Stomach smooth muscle (tissue), 2 donors: ENCODE measurements around the gene NBEAL1.
"Not testable (repeated sequence)": the region's sequence is repeated elsewhere in the genome, so short reads cannot be mapped to it uniquely, and the experiment has no call there.

Experiments used
- H3K27ac ChIP-seq: one replicate; pipeline ENCODE4 v1.7.0; 2013; ENCODE audit warnings: mild to moderate bottlenecking, low read length, inconsistent platforms
- H3K27me3 ChIP-seq, 2 donors: one replicate each; pipeline ENCODE4 v1.7.0; 2013; ENCODE audit warnings: low read length in 2 of 2; ENCODE audit not compliant: insufficient read depth in 2 of 2, control insufficient read depth in 1 of 2
- H3K36me3 ChIP-seq, 2 donors: one replicate each; pipeline ENCODE4 v1.7.0; 2013; ENCODE audit warnings: low read length in 2 of 2; ENCODE audit not compliant: control insufficient read depth in 2 of 2, insufficient read depth in 2 of 2
- H3K4me1 ChIP-seq: one replicate; pipeline ENCODE4 v1.7.0; 2013; ENCODE audit warnings: low read length; ENCODE audit not compliant: control insufficient read depth, insufficient read depth
- H3K4me3 ChIP-seq, 2 donors: one replicate each; pipeline ENCODE4 v1.7.0; 2013; ENCODE audit warnings: low read length in 2 of 2
- H3K9ac ChIP-seq, 2 donors: one replicate each; pipeline ENCODE4 v1.7.0; 2013; ENCODE audit warnings: low read length in 2 of 2, mild to moderate bottlenecking in 1 of 2
- H3K9me3 ChIP-seq, 2 donors: one replicate each; pipeline ENCODE4 v1.7.0; 2013; ENCODE audit warnings: low read length in 2 of 2; ENCODE audit not compliant: control insufficient read depth in 2 of 2
- donor health status: healthy.
- donor health status: Pancreatic carcinoma.

NBEAL1 gene

DNA sequence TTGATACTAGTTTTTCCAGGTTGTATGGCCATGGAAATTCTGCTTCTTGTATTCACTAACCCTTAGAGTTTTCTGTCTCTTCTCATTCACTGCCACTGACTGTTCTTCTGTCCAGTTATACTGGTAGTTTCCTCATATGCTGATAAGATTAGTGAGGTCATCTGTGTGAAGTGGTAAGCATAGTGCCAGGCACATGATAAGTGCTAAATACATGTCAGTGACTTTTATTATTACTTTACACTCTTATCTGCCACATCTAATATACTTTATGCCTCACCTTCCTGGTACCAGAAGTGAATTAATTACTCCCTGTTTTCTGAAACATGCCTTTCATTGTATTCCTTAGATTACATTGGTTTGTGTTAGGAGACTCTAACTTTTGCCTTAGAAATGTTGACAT lies 91.3 kb downstream of the NBEAL1 start:
- H3K27ac ChIP-seq, result no peak overlapping the region
- H3K36me3 ChIP-seq, result peaks cover 6 to 17% of the 10 kb centered on the region in 2 donors
- no peaks in the 10 kb centered on the region for H3K9me3 ChIP-seq
- no peaks in the 10 kb centered on the region for H3K4me1 ChIP-seq
- H3K27me3 ChIP-seq, result no peaks in the 10 kb centered on the region
- H3K9ac ChIP-seq, result no peak overlapping the region
- no peak overlapping the region for H3K4me3 ChIP-seq

DNA sequence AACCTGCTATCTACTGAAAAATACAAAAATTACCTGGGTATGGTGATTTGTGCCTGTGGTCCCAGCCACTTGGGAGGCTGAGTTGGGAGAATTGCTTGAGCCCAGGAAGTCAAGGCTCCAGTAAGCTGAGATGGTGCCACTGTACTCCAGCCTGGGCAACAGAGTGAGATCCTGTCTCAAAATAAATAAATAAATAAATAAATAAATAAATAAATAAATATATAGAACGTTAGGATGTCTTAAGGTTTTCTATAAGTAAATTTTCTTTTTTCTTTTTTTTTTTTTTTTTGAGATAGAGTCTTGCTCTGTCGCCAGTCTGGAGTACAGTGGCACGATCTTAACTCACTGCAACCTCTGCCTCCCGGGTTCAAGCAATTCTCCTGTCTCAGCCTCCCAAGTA lies 95.8 kb downstream of the NBEAL1 start:
- peaks cover 20 to 28% of the 10 kb centered on the region in 2 donors for H3K36me3 ChIP-seq
- H3K27ac ChIP-seq, H3K4me3 ChIP-seq, H3K9me3 ChIP-seq, H3K9ac ChIP-seq, H3K4me1 ChIP-seq, H3K27me3 ChIP-seq: not testable (repeated sequence)

DNA sequence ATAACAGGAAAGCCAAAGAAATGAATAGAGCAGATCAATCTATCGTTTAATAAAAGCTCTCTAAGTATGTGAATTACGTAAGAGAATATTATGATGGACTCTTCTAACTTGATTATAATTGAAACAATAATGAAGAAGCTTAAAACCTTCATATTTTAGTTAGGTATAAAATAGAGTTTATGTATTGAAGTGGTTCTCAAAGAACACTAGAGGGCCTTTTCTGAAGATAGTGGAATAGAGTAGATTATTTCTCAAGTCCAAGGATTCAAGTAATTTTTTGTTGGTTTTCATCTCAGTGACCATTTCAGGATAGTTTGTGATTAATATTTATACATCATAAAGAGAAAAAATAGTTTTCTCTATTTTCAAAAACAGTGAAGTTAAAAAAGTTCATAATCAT lies 97.7 kb downstream of the NBEAL1 start:
- Histone ChIP-seq H3K27me3 (no peaks in the 10 kb centered on the region), H3K4me1 (no peaks in the 10 kb centered on the region), H3K36me3 (peaks cover 20 to 31% of the 10 kb centered on the region in 2 donors), H3K9me3 (no peaks in the 10 kb centered on the region), H3K27ac (no peak overlapping the region), H3K9ac (no peak overlapping the region), H3K4me3 (no peak overlapping the region)

DNA sequence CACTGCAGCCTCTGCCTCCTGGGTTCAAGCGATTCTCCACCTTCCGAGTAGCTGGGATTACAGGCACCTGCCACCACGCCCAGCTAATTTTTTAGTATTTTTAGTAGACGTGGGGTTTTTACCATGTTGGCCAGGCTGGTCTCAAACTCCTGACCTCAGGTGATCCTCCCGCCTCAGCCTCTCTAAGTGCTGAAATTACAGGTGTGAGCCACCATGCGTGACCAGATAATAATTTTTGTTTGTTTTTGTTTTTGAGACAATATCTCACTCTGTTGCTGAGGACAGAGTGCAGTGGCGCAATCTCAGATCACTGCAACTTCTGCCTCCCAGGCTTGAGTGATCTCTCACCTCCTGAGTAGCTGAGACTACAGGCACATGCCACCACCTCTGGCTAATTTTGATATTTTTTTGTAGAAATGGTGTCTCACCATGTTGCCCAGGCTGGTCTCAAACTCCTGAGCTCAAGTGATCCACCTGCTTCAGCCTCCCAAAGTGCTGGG lies 100.6 kb downstream of the NBEAL1 start:
- H3K36me3 ChIP-seq, result peaks cover 15 to 19% of the 10 kb centered on the region in 2 donors
- not testable (repeated sequence) for H3K27me3 ChIP-seq, H3K9ac ChIP-seq, H3K4me1 ChIP-seq, H3K9me3 ChIP-seq, H3K27ac ChIP-seq, H3K4me3 ChIP-seq

DNA sequence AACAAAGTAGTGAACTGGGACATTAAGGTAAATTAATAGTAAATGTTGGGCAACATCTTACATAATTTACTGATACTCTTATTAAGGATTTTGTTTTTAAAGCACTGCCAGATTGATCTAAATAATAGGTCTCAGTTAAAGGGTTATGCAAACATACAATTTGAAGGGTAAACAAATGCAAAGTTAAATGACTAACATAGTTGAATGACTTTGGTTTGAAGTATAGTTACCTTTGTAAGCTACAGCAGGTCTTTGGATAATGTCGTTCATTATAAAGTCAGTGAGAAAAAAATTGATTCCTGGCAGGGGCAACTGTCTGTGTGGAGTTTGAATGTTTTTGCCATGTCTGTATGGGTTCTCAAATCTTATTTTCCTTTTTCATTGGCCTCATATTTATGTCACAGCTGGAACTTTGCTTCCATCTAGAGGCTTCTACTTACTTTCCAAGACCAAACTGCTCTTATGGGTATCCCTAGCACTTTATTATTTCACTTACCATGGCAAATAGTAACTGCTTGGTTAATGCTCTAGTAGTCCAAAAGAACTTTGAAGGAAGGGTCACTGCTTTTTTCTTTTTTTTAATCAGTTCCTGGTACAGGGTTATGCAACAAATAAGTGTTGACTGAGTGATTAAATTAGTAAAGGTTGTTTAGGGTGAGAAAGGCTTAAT lies 107.8 kb downstream of the NBEAL1 start:
- H3K27ac ChIP-seq, result no peak overlapping the region
- H3K36me3 ChIP-seq, result peaks cover 5 to 9% of the 10 kb centered on the region in 2 donors
- no peaks in the 10 kb centered on the region for H3K27me3 ChIP-seq
- H3K9me3 ChIP-seq, result no peaks in the 10 kb centered on the region
- H3K4me3 ChIP-seq, result no peak overlapping the region
- no peaks in the 10 kb centered on the region for H3K4me1 ChIP-seq
- H3K9ac ChIP-seq, result no peak overlapping the region

DNA sequence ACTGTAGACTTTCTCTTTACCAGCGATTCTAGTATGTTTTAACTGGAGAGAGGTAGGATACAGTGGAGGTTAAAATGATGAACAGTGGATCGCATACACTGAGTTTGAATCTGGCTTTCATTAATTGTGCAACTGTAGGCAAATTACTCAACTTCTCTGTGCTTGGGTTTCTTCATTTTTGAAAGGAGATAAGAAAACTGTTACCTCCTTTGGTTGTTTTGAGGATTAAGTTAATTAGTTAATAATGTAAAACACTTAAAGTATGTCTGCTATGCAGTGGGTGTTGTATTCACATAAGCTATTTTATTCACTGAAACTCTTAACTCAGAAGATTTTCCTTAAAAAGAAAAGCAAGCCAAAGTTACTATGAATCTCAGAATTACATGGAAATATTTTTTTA lies 112.3 kb downstream of the NBEAL1 start:
- H3K9ac ChIP-seq, result no peak overlapping the region
- H3K9me3 ChIP-seq, result no peaks in the 10 kb centered on the region
- H3K4me1 ChIP-seq, result no peaks in the 10 kb centered on the region
- H3K27me3 ChIP-seq, result no peaks in the 10 kb centered on the region
- no peak overlapping the region for H3K27ac ChIP-seq
- H3K36me3 ChIP-seq, result peaks cover 6 to 9% of the 10 kb centered on the region in 2 donors
- no peak overlapping the region for H3K4me3 ChIP-seq

DNA sequence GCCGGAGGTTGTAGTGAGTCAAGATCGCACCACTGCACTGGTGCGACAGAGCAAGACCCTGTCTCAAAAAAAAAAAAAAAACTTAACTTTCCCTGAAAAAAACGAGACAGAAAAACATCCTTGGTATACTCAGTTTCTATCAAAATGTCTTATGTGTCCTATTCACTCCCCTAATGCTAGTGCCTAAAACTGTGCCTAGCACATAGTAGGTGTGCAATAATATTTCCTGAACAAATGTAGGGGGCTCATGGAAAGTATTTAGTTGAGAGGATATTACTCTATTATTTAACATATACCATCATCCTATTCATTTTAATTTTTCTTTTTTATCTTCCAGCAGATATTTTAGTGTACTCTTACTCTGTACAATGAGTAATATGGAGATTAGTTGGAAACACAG lies 120.4 kb downstream of the NBEAL1 start:
- Histone ChIP-seq H3K9ac (no peak overlapping the region), H3K27ac (no peak overlapping the region), H3K4me1 (no peaks in the 10 kb centered on the region), H3K9me3 (no peaks in the 10 kb centered on the region), H3K4me3 (no peak overlapping the region), H3K27me3 (no peaks in the 10 kb centered on the region), H3K36me3 (peaks cover 2 to 4% of the 10 kb centered on the region in 2 donors)

DNA sequence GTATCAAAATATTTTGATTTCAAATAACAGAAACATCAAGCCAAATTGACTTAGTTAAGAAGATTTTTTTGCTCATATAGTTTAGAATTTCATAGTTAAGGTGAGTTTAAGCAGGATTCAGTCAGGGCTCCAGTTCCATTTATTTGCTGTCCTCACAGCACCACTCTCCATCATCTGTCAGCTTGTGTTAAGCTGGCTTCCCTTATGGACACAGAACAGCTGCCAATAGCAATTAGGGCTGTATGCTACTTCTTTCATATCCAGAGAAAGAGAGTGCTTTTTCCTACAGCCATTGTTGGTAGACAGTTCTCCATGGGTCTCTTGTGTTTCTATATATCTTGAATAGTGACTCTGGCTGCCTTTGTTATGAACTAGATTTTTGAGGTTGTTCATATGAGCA lies 128.7 kb downstream of the NBEAL1 start:
- no peak overlapping the region for H3K9ac ChIP-seq
- peaks cover 2 to 4% of the 10 kb centered on the region in 2 donors for H3K36me3 ChIP-seq
- no peak overlapping the region for H3K27ac ChIP-seq
- H3K4me1 ChIP-seq, result no peaks in the 10 kb centered on the region
- H3K4me3 ChIP-seq, result no peak overlapping the region
- no peaks in the 10 kb centered on the region for H3K9me3 ChIP-seq
- no peaks in the 10 kb centered on the region for H3K27me3 ChIP-seq

DNA sequence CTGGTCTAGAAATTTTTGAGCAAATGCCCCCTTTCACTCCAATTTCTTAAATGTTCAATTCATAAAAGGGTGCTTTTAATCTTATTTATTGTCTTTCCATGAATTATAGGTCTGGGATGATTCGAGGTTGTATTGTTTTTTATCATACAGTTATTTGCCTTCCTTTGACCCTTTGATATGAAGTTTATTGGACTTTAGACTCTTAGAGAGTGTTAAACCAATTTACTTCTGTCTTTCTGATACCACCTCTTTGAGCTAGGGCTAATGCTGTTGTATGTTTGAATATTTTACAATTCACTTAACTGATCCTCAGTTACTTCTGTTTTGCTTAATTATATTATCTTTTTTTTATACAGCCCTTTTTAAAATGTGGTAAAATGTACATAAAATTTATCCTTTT lies 134.5 kb downstream of the NBEAL1 start:
- Histone ChIP-seq H3K9me3 (no peaks in the 10 kb centered on the region), H3K36me3 (peaks cover 6 to 13% of the 10 kb centered on the region in 2 donors), H3K9ac (no peak overlapping the region), H3K27ac (no peak overlapping the region), H3K27me3 (no peaks in the 10 kb centered on the region), H3K4me3 (no peak overlapping the region), H3K4me1 (no peaks in the 10 kb centered on the region)

DNA sequence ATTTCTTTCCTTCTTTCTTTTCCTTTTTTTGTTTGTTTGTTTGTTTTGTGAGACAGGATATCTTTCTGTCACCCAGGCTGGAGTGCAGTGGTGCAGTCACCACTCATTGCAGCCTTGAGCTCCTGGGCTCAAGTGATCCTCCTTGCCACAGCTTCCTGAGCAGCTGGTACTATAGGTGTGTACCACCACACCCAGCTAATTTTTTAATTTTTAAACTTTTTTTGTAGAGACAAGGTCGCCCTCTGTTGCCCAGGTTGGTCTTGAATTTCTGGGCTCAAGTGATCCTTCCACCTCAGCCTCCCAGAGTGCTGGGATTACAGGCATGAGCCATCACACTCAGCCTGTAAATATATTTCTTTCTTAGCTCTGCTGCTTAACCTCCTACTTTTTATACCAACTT lies 140.7 kb downstream of the NBEAL1 start:
- Histone ChIP-seq H3K9me3 (no peaks in the 10 kb centered on the region), H3K27me3 (no peaks in the 10 kb centered on the region), H3K27ac (no peak overlapping the region), H3K4me3 (no peak overlapping the region), H3K36me3 (peaks cover 3 to 11% of the 10 kb centered on the region in 2 donors), H3K9ac (no peak overlapping the region), H3K4me1 (no peaks in the 10 kb centered on the region)

DNA sequence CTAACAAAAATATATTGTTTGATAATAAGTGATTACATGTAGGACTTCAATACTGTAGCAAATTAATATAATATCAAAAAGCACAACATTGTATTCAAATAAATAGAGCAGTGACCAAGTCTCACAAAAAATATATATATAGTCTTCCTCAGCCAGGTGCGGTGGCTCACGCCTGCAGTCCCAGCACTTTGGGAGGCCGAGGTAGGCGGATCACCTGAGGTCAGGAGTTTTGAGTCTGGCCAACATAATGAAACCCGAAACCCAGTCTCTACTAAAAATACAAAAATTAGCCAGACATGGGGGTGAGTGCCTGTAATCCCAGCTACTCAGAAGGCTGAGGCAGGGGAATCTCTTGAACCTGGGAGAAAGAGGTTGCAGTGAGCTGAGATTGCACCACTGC lies 148.0 kb downstream of the NBEAL1 start:
- peaks cover 7 to 25% of the 10 kb centered on the region in 2 donors for H3K36me3 ChIP-seq
- H3K27me3 ChIP-seq, H3K4me3 ChIP-seq, H3K9me3 ChIP-seq, H3K4me1 ChIP-seq, H3K9ac ChIP-seq, H3K27ac ChIP-seq: not testable (repeated sequence)
